HepG2 (cell line): ENCODE results near the gene POLR3E. TPM values are rescaled to one million over a fixed set of nuclear protein-coding genes. Genes with fewer than 3 reads are reported as not detected.

Experiments
- ATAC-seq: fragments of 200-7000 bp; cut with Tn5 transposase; 3 replicates; pipeline ENCODE4 v1.9.1; 2020; ENCODE audit warnings: mild to moderate bottlenecking, moderate library complexity
- BruUV-seq: library from RNA; stranded (reverse); fragments of 400-500 nt; replicated peaks from 2 replicates; lab custom pipeline; 2021; lab: Mats Ljungman, UMichigan
- CTCF ChIA-PET: fragments of 300-600 bp; formaldehyde crosslinking; extraction: SDS; loops from one replicate; lab custom pipeline; 2021; ENCODE audit warnings: low total read pairs, inconsistent platforms, low intra/inter-chr PET ratio; lab: Yijun Ruan, JAX
- POLR2A ChIA-PET: fragments of 350-600 bp; sonication (Branson Sonifier 250); formaldehyde crosslinking; loops from one replicate; lab custom pipeline; 2020; ENCODE audit warnings: antibody characterized with exemption, inconsistent platforms; lab: Yijun Ruan, JAX
- DNase-seq: peaks from one replicate; pipeline ENCODE4 v3.0.0-alpha.2; 2015; ENCODE audit warnings: low spot score
- FAIRE-seq: peaks from 3 replicates; lab custom pipeline; 2011; peaks lifted over from hg19 to GRCh38; lab: Jason Lieb, UNC
- H2AFZ ChIP-seq: one replicate; pipeline ENCODE4 v1.6.1; 2011; ENCODE audit warnings: low read length, inconsistent platforms
- H3K27ac ChIP-seq: fragments of 300-600 bp; 3 replicates; pipeline ENCODE4 v1.8.0; 2011; ENCODE audit warnings: mixed run types, mild to moderate bottlenecking, mixed read lengths, low read length, inconsistent platforms; ENCODE audit not compliant: insufficient read depth; ENCODE audit errors: extremely low read length
- H3K27me3 ChIP-seq, 2 experiments: fragments of 200-600 bp in 1 of 2; 2 replicates in 1 of 2; 3 replicates in 1 of 2; pipeline versions ENCODE4 v1.6.0 to v1.8.0; 2011; ENCODE audit warnings: low read length in 2 of 2, mild to moderate bottlenecking in 2 of 2, moderate library complexity in 2 of 2, inconsistent platforms in 1 of 2; ENCODE audit not compliant: insufficient read depth in 2 of 2, control insufficient read depth in 1 of 2
- H3K36me3 ChIP-seq, 2 experiments: fragments of 200-600 bp in 1 of 2; replicated peaks in 1 of 2; 2 replicates in 1 of 2; 3 replicates in 1 of 2; pipeline versions ENCODE4 v1.5.1 to v1.8.0; 2011; ENCODE audit warnings: low read length in 2 of 2, inconsistent platforms in 1 of 2; ENCODE audit not compliant: insufficient read depth in 2 of 2, control insufficient read depth in 1 of 2
- H3K4me1 ChIP-seq: 2 replicates; pipeline ENCODE4 v1.5.1; 2012; ENCODE audit warnings: low read length, inconsistent platforms; ENCODE audit not compliant: insufficient read depth
- H3K4me2 ChIP-seq: 2 replicates; pipeline ENCODE4 v1.6.0; 2011; ENCODE audit warnings: low read depth, low read length, inconsistent platforms
- H3K4me3 ChIP-seq, 3 experiments: fragments of 200-600 bp in 1 of 3; sonication (generic), shearing (Covaris generic) in 1 of 3; replicated peaks in 1 of 3; 2 replicates each; pipeline ENCODE4 v1.5.1; 2011 to 2016; ENCODE audit warnings: low read length in 3 of 3, inconsistent platforms in 2 of 3, low read depth in 2 of 3, mild to moderate bottlenecking in 2 of 3, control low read depth in 1 of 3, mixed read lengths in 1 of 3; ENCODE audit not compliant: insufficient read depth in 1 of 3
- H3K79me2 ChIP-seq: one replicate; pipeline ENCODE4 v1.6.1; 2011; ENCODE audit warnings: low read length, inconsistent platforms; ENCODE audit not compliant: insufficient read depth
- H3K9ac ChIP-seq: 2 replicates; pipeline ENCODE4 v1.6.0; 2011; ENCODE audit warnings: mild to moderate bottlenecking, low read depth, low read length, inconsistent platforms; ENCODE audit not compliant: insufficient read depth
- H3K9me3 ChIP-seq: 2 replicates; pipeline ENCODE4 v1.5.1; 2012; ENCODE audit warnings: mild to moderate bottlenecking, low read length
- H4K20me1 ChIP-seq: 2 replicates; pipeline ENCODE4 v1.6.0; 2011; ENCODE audit warnings: inconsistent platforms, mild to moderate bottlenecking, low read length, moderate library complexity; ENCODE audit not compliant: insufficient read depth
- ATF4 ChIP-seq, 2 experiments: fragments of 450-650 bp in 1 of 2; sonication (generic) in 1 of 2; formaldehyde crosslinking; IDR thresholded peaks; 2 replicates each; pipeline versions ENCODE4 v1.5.0 to v1.8.0; 2020 to 2022; ENCODE audit warnings: mild to moderate bottlenecking in 1 of 2, missing genetic modification reagents in 1 of 2
- BCL6 ChIP-seq: IDR thresholded peaks from 2 replicates; pipeline ENCODE4 v1.6.1; 2016; ENCODE audit warnings: missing genetic modification reagents, missing compliant biosample characterization
- NFATC3 ChIP-seq: sonication (generic); formaldehyde crosslinking; IDR thresholded peaks from 2 replicates; pipeline ENCODE4 v1.5.1; 2020; ENCODE audit warnings: mild to moderate bottlenecking, missing genetic modification reagents
- RBM22 ChIP-seq: fragments of 200-400 bp; formaldehyde crosslinking; optimal IDR thresholded peaks from 2 replicates; pipeline ENCODE3; 2017; ENCODE audit warnings: mild to moderate bottlenecking, low read length, moderate library complexity
- RXRB ChIP-seq: IDR thresholded peaks from 2 replicates; pipeline ENCODE4 v1.6.1; 2016; ENCODE audit warnings: borderline replicate concordance, missing genetic modification reagents, missing compliant biosample characterization
- TBP ChIP-seq: sonication (generic); formaldehyde crosslinking; IDR thresholded peaks from 2 replicates; pipeline ENCODE4 v1.5.0; 2020; ENCODE audit warnings: missing genetic modification reagents
- ZBTB3 ChIP-seq: sonication (generic); formaldehyde crosslinking; IDR thresholded peaks from 2 replicates; pipeline ENCODE4 v1.4.0; 2020; ENCODE audit warnings: low read depth, mild to moderate bottlenecking, moderate library complexity, missing genetic modification reagents, borderline replicate concordance
- ZNF33B ChIP-seq: sonication (generic); formaldehyde crosslinking; IDR thresholded peaks from 2 replicates; pipeline ENCODE4 v1.5.1; 2020; ENCODE audit warnings: mild to moderate bottlenecking, missing genetic modification reagents
- ZNF484 ChIP-seq: sonication (generic); formaldehyde crosslinking; IDR thresholded peaks from 2 replicates; pipeline ENCODE4 v1.5.1; 2020; ENCODE audit warnings: mild to moderate bottlenecking, low read depth, missing genetic modification reagents, borderline replicate concordance
- ZNF772 ChIP-seq: sonication (generic); formaldehyde crosslinking; IDR thresholded peaks from 2 replicates; pipeline ENCODE4 v1.5.0; 2020; ENCODE audit warnings: mild to moderate bottlenecking, missing genetic modification reagents
- ZNF790 ChIP-seq: sonication (generic); formaldehyde crosslinking; IDR thresholded peaks from 2 replicates; pipeline ENCODE4 v1.8.0; 2022; ENCODE audit warnings: missing genetic modification reagents, mild to moderate bottlenecking, borderline replicate concordance
- ZNF841 ChIP-seq: sonication (generic); formaldehyde crosslinking; IDR thresholded peaks from 2 replicates; pipeline ENCODE4 v1.8.1; 2023; ENCODE audit warnings: missing genetic modification reagents, borderline replicate concordance
- in situ Hi-C: cut with HindIII; loops from 2 replicates; pipeline ENCODE4 v1.10.0; 2017; ENCODE audit warnings: low pct_unique_long_range_greater_than_20kb; ENCODE audit not compliant: extremely low pct_ligation_motif_present
- intact Hi-C: fragments of 100-400 bp; cut with micrococcal nuclease; formaldehyde crosslinking; loops from one replicate; pipeline ENCODE4 v1.10.0; 2022; ENCODE audit not compliant: unreplicated experiment
- polyA plus RNA-seq, 8 experiments: library from polyadenylated mRNA; depleted of rRNA in 3 of 8; stranded (reverse) in 7 of 8; unstranded in 1 of 8; fragments of >200 nt; fragmentation: Illumina TruSeq in 4 of 8; extraction: Trizol in 4 of 8; gene quantifications; 2 replicates each; pipeline versions ENCODE4 v1.2.1 to v1.2.3, GENCODE V29; 2011 to 2016; ENCODE audit warnings: low read depth in 4 of 8, missing spikeins in 1 of 8, mixed read lengths in 1 of 8; ENCODE audit not compliant: insufficient read depth in 1 of 8
- total RNA-seq, 5 experiments: library from RNA; depleted of rRNA; stranded (reverse); fragments of >200 nt; fragmentation: Illumina TruSeq; extraction: Trizol; gene quantifications; 2 replicates each; pipeline ENCODE4 v1.2.3, GENCODE V29; 2016; ENCODE audit warnings: low read depth in 1 of 5
- TF ChIP-seq, protein P1 (sequence below): sonication (generic); formaldehyde crosslinking; IDR thresholded peaks from 2 replicates; pipeline ENCODE4 v1.4.0; 2020; ENCODE audit warnings: missing genetic modification reagents, mild to moderate bottlenecking, borderline replicate concordance
- TF ChIP-seq, protein P2 (sequence below): sonication (generic); formaldehyde crosslinking; IDR thresholded peaks from 2 replicates; pipeline ENCODE4 v1.4.0; 2020; ENCODE audit warnings: mild to moderate bottlenecking, missing genetic modification reagents, borderline replicate concordance

POLR3E gene
- total and polyA plus RNA-seq, 2 of the 13 experiments (the other 11 are each of a cell fraction or from before 2014, with no cell fraction given): 135 to 262 TPM

DNA sequence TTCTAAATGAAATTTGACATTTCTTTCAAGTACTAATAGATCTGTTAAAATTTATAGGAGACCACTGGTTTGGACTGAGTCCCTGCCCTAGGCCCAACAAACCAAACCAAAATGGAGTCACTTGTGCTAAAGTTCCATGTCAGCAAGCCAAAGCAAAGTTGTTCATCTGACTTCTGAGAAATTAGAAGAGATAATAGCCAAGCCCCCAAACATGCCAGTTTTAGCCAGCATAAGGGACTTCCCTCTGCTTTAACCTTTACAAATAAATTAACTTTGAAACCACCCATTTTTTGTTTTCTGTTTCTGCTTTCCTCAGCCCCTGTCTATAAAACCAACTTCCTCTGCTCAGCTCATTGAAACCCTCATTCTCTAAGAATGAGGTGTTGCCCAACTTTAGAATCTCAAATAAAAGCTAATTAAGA lies 58.3 kb downstream of the POLR3E start:
- H3K27ac ChIP-seq: no peak overlapping the region
- H3K36me3 ChIP-seq: peaks cover 14 to 64% of the 10 kb centered on the region in 2 experiments
- CTCF ChIA-PET: no interaction called here
- no TSS peak for BruUV-seq
- peaks cover 73% of the 10 kb centered on the region for H3K79me2 ChIP-seq
- H3K9me3 ChIP-seq: no peaks in the 10 kb centered on the region
- peaks cover 48% of the 10 kb centered on the region for H3K4me1 ChIP-seq
- FAIRE-seq: no peak
- intact Hi-C loops: no loop called here
- H3K9ac ChIP-seq: no peak overlapping the region
- H3K4me2 ChIP-seq: no peak overlapping the region
- in situ Hi-C loops: no loop called here
- no peak overlapping the region for H2AFZ ChIP-seq
- POLR2A ChIA-PET: interaction anchor here (3.0 kb wide), 1 partner anchor 15 kb away, joined by 22 read pairs; no protein-coding TSS in a partner anchor
- H4K20me1 ChIP-seq: peaks cover 52% of the 10 kb centered on the region
- H3K27me3 ChIP-seq: no peaks in the 10 kb centered on the region
- DNase-seq: no peak
- TF ChIP-seq NFATC3 (CRISPR knock-in tag): 0 out of 2 replicates have a peak, but pooled peaks have one; percentile 58
- TF ChIP-seq RBM22: peak; percentile 88
- TF ChIP-seq, protein P1, sequence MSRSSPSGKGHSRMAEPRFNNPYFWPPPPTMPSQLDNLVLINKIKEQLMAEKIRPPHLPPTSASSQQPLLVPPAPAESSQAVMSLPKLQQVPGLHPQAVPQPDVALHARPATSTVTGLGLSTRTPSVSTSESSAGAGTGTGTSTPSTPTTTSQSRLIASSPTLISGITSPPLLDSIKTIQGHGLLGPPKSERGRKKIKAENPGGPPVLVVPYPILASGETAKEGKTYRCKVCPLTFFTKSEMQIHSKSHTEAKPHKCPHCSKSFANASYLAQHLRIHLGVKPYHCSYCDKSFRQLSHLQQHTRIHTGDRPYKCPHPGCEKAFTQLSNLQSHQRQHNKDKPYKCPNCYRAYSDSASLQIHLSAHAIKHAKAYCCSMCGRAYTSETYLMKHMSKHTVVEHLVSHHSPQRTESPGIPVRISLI (CRISPR knock-in tag): no peak
- TF ChIP-seq ZNF33B (CRISPR knock-in tag): no peak
- no peak for TF ChIP-seq ZNF772 (CRISPR knock-in tag)
- TF ChIP-seq ATF4 (CRISPR knock-in tag; IDR thresholded peaks at IDR 0.05): 0 out of 4 replicates have a peak, but pooled peaks of 1 of the 2 experiments have one; percentile 45
- TF ChIP-seq ZNF790 (CRISPR knock-in tag): no peak
- TF ChIP-seq ZNF841 (CRISPR knock-in tag): no peak
- TF ChIP-seq BCL6 (CRISPR knock-in tag): no peak
- no peak for TF ChIP-seq RXRB (CRISPR knock-in tag)
- TF ChIP-seq ZBTB3 (CRISPR knock-in tag): no peak
- no peak for TF ChIP-seq TBP (CRISPR knock-in tag)
- TF ChIP-seq ZNF484 (CRISPR knock-in tag): no peak
- TF ChIP-seq, protein P2, sequence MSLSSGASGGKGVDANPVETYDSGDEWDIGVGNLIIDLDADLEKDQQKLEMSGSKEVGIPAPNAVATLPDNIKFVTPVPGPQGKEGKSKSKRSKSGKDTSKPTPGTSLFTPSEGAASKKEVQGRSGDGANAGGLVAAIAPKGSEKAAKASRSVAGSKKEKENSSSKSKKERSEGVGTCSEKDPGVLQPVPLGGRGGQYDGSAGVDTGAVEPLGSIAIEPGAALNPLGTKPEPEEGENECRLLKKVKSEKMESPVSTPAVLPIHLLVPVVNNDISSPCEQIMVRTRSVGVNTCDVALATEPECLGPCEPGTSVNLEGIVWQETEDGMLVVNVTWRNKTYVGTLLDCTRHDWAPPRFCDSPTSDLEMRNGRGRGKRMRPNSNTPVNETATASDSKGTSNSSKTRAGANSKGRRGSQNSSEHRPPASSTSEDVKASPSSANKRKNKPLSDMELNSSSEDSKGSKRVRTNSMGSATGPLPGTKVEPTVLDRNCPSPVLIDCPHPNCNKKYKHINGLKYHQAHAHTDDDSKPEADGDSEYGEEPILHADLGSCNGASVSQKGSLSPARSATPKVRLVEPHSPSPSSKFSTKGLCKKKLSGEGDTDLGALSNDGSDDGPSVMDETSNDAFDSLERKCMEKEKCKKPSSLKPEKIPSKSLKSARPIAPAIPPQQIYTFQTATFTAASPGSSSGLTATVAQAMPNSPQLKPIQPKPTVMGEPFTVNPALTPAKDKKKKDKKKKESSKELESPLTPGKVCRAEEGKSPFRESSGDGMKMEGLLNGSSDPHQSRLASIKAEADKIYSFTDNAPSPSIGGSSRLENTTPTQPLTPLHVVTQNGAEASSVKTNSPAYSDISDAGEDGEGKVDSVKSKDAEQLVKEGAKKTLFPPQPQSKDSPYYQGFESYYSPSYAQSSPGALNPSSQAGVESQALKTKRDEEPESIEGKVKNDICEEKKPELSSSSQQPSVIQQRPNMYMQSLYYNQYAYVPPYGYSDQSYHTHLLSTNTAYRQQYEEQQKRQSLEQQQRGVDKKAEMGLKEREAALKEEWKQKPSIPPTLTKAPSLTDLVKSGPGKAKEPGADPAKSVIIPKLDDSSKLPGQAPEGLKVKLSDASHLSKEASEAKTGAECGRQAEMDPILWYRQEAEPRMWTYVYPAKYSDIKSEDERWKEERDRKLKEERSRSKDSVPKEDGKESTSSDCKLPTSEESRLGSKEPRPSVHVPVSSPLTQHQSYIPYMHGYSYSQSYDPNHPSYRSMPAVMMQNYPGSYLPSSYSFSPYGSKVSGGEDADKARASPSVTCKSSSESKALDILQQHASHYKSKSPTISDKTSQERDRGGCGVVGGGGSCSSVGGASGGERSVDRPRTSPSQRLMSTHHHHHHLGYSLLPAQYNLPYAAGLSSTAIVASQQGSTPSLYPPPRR (CRISPR knock-in tag): no peak
- TF ChIP-seq, all 625 proteins: peak for 3
- no peak overlapping the region for H3K4me3 ChIP-seq
- ATAC-seq: no peak
